ENCODE results near the gene MSI2.

- TF ChIP-seq CTCF (IDR thresholded peaks at IDR 0.05) (no peak), EZH2 (IDR thresholded peaks at IDR 0.05; ENCODE audit: borderline replicate concordance, insufficient read depth, low read depth, low read length, poor library complexity, severe bottlenecking) (no peak)
Measured at GRCh38 chr17:57410169-57410568, 153.8 kb downstream of the MSI2 start.

All from B cell (primary cell).